K562 treated with DMSO at 1 percent for 24 hours (cell line): ENCODE measurements around the gene NUTM2B. TPM values are rescaled to one million over a fixed set of nuclear protein-coding genes. Genes with fewer than 3 reads are reported as not detected.

ENCODE experiments used
- total RNA-seq: library from RNA; unstranded; fragments of 300-600 nt; gene quantifications from 2 replicates; pipeline ENCODE4 v1.2.3, GENCODE V29; 2022; ENCODE audit warnings: low read depth; ENCODE audit not compliant: insufficient read depth

Gene NUTM2B, protein sequence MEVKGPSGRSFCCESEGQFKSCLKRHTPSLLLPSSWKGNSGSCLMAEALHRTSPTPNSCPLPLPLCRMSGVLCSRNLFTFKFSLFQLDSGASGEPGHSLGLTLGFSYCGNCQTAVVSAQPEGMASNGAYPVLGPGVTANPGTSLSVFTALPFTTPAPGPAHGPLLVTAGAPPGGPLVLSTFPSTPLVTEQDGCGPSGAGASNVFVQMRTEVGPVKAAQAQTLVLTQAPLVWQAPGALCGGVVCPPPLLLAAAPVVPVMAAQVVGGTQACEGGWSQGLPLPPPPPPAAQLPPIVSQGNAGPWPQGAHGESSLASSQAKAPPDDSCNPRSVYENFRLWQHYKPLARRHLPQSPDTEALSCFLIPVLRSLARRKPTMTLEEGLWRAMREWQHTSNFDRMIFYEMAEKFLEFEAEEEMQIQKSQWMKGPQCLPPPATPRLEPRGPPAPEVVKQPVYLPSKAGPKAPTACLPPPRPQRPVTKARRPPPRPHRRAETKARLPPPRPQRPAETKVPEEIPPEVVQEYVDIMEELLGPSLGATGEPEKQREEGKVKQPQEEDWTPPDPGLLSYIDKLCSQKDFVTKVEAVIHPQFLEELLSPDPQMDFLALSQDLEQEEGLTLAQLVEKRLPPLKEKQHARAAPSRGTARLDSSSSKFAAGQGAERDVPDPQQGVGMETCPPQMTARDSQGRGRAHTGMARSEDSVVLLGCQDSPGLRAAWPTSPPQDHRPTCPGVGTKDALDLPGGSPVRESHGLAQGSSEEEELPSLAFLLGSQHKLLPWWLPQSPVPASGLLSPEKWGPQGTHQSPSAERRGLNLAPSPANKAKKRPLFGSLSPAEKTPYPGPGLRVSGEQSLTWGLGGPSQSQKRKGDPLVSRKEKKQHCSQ
- 3.7 and 4.2 TPM in 2 replicates for total RNA-seq

DNA sequence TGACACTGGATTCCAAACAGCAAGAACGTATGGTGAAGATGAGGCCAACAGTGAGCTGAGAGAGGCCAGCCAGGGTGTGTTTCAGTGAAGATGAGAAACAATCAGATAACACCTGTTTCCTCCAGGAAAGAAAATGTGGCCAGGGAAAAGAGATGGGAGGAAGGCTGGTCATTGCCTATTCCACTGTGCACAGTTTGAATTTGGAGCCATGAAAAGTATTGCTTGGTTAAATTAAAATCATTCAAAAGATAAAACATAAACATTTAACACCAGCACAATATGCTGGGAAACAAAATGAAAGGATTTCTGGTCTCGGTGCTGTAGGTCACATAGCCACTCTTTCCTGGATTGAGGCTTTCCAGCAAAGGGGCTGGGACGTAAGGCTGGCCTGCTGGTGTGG is at the start of gene NUTM2B:
TSS of gene NUTM2B (plus strand) at position 301 of the 400 bp plus-strand sequence. CDS start 383 bp downstream, outside the sequence.

Other genes starting within 250 kb of the NUTM2B start
- 0.08 and 0.15 TPM in 2 replicates for gene EIF5AL1, start 190.7 kb upstream of the NUTM2B start, total RNA-seq
- gene SFTPA2, start 142.8 kb upstream of the NUTM2B start, total RNA-seq, result not detected in 2 replicates
- not detected in 2 replicates for gene SFTPA1, start 92.3 kb upstream of the NUTM2B start, total RNA-seq
- 0.23 and 0.61 TPM in 2 replicates for gene NUTM2E, start 123.5 kb downstream of the NUTM2B start, total RNA-seq
- gene SFTPD, start 245.9 kb downstream of the NUTM2B start, total RNA-seq, result not detected in 2 replicates